HG02759 (cell line): ENCODE measurements around the gene ST8SIA6.

Experiments
- ATAC-seq: cut with Tn5 transposase; IDR thresholded peaks from one replicate; pipeline ENCODE4 v1.9.1; 2021; ENCODE audit warnings: mild to moderate bottlenecking, moderate library complexity; ENCODE audit not compliant: unreplicated experiment

Gene ST8SIA6

GRCh38 chr10:17387861-17388503 is 66.4 kb downstream of the ST8SIA6 start:
- ATAC-seq, result no peak

GRCh38 chr10:17386616-17387075 is 67.7 kb downstream of the ST8SIA6 start:
- no peak for ATAC-seq

GRCh38 chr10:17386021-17386420 is 68.4 kb downstream of the ST8SIA6 start:
- no peak for ATAC-seq

GRCh38 chr10:17385066-17385465 is 69.3 kb downstream of the ST8SIA6 start:
- ATAC-seq, result no peak

- no peak for ATAC-seq
These were observed 70.4 kb downstream of the ST8SIA6 start for GRCh38 chr10:17383801-17384555.

GRCh38 chr10:17381502-17382142 is 72.8 kb downstream of the ST8SIA6 start:
- ATAC-seq, result no peak

- ATAC-seq, result no peak
These were observed 73.5 kb downstream of the ST8SIA6 start for GRCh38 chr10:17380888-17381287.

GRCh38 chr10:17380016-17380415 is 74.4 kb downstream of the ST8SIA6 start:
- no peak for ATAC-seq

- no peak for ATAC-seq
These were observed 75.2 kb downstream of the ST8SIA6 start for GRCh38 chr10:17379151-17379690.

- peak; percentile 52 for ATAC-seq
These were observed 78.3 kb downstream of the ST8SIA6 start for GRCh38 chr10:17375936-17376584.

GRCh38 chr10:17368708-17369272 is 85.6 kb downstream of the ST8SIA6 start:
- ATAC-seq, result no peak

- no peak for ATAC-seq
These were observed 87.7 kb downstream of the ST8SIA6 start for GRCh38 chr10:17366705-17367104.

GRCh38 chr10:17365402-17365801 is 89.0 kb downstream of the ST8SIA6 start:
- ATAC-seq, result no peak

GRCh38 chr10:17358461-17358860 is 95.9 kb downstream of the ST8SIA6 start:
- no peak for ATAC-seq

- no peak for ATAC-seq
These were observed 96.6 kb downstream of the ST8SIA6 start for GRCh38 chr10:17357781-17358180.

GRCh38 chr10:17356820-17357219 is 97.6 kb downstream of the ST8SIA6 start:
- ATAC-seq, result no peak

GRCh38 chr10:17354781-17355180 is 99.6 kb downstream of the ST8SIA6 start:
- no peak for ATAC-seq

GRCh38 chr10:17353568-17354300 is 100.7 kb downstream of the ST8SIA6 start:
- no peak for ATAC-seq

- no peak for ATAC-seq
These were observed 101.8 kb downstream of the ST8SIA6 start for GRCh38 chr10:17352583-17352982.

- no peak for ATAC-seq
These were observed 102.9 kb downstream of the ST8SIA6 start for GRCh38 chr10:17351506-17351905.
